DND-41 (cell line): ENCODE data around the gene SPACDR.

Experiments
- ATAC-seq: fragments of 200-7000 bp; cut with Tn5 transposase; 3 replicates; pipeline ENCODE4 v1.9.1; 2021; ENCODE audit warnings: low read depth; ENCODE audit not compliant: insufficient read depth
- DNase-seq: peaks from one replicate; pipeline ENCODE4 v3.0.0-alpha.2; 2020
- H2AFZ ChIP-seq: 2 replicates; pipeline ENCODE4 v1.6.0; 2012; ENCODE audit warnings: low read depth, low read length
- H3K27ac ChIP-seq: 2 replicates; pipeline ENCODE4 v1.5.1; 2012; ENCODE audit warnings: low read length, inconsistent platforms
- H3K27me3 ChIP-seq: fragments of 200-600 bp; sonication (generic); 2 replicates; pipeline ENCODE4 v1.6.0; 2012; ENCODE audit warnings: low read length, mild to moderate bottlenecking, inconsistent platforms; ENCODE audit not compliant: insufficient read depth, poor library complexity
- H3K36me3 ChIP-seq: 2 replicates; pipeline ENCODE4 v1.5.1; 2012; ENCODE audit warnings: low read length, inconsistent platforms; ENCODE audit not compliant: insufficient read depth
- H3K4me1 ChIP-seq: 2 replicates; pipeline ENCODE4 v1.5.1; 2012; ENCODE audit warnings: mild to moderate bottlenecking, low read length; ENCODE audit not compliant: insufficient read depth
- H3K4me2 ChIP-seq: 2 replicates; pipeline ENCODE4 v1.6.0; 2012; ENCODE audit warnings: mild to moderate bottlenecking, moderate library complexity, low read length, inconsistent platforms; ENCODE audit not compliant: insufficient read depth
- H3K4me3 ChIP-seq, 2 experiments: fragments of 200-600 bp in 1 of 2; shearing (Covaris generic) in 1 of 2; 2 replicates each; pipeline ENCODE4 v1.5.1; 2012 to 2016; ENCODE audit warnings: inconsistent platforms in 2 of 2, low read length in 2 of 2, mild to moderate bottlenecking in 2 of 2, low read depth in 1 of 2, moderate library complexity in 1 of 2
- H3K79me2 ChIP-seq: 2 replicates; pipeline ENCODE4 v1.6.0; 2012; ENCODE audit warnings: low read length, inconsistent platforms; ENCODE audit not compliant: insufficient read depth
- H3K9ac ChIP-seq: 2 replicates; pipeline ENCODE4 v1.6.0; 2012; ENCODE audit warnings: low read depth, mild to moderate bottlenecking, inconsistent platforms, low read length, moderate library complexity
- H3K9me3 ChIP-seq: 2 replicates; pipeline ENCODE4 v1.5.1; 2012; ENCODE audit warnings: low read length, moderate library complexity, mild to moderate bottlenecking, inconsistent platforms; ENCODE audit not compliant: insufficient read depth, severe bottlenecking
- H4K20me1 ChIP-seq: 2 replicates; pipeline ENCODE4 v1.6.0; 2012; ENCODE audit warnings: low read length; ENCODE audit not compliant: insufficient read depth
- EZH2 ChIP-seq: IDR thresholded peaks from 3 replicates; pipeline ENCODE4 v1.6.1; 2012; ENCODE audit warnings: borderline replicate concordance, low read depth, mild to moderate bottlenecking, moderate library complexity, low read length, inconsistent platforms; ENCODE audit not compliant: severe bottlenecking
- TF ChIP-seq, protein P1 (sequence below): IDR thresholded peaks from 2 replicates; pipeline ENCODE4 v1.5.1; 2012; ENCODE audit warnings: borderline replicate concordance, low read length, moderate library complexity, mild to moderate bottlenecking; ENCODE audit not compliant: poor library complexity, severe bottlenecking; ENCODE audit errors: extremely low read depth

Gene SPACDR

GRCh38 chr7:100485471-100485876 is 21.4 kb upstream of the SPACDR start:
- Histone ChIP-seq H3K9ac (no peak overlapping the region), H3K4me2 (no peak overlapping the region), H3K27ac (no peak overlapping the region), H3K9me3 (no peaks in the 10 kb centered on the region), H4K20me1 (peaks cover 2% of the 10 kb centered on the region; the same call in 1 of the 2 replicates), H3K27me3 (peaks cover 7% of the 10 kb centered on the region), H3K36me3 (no peaks in the 10 kb centered on the region), H2AFZ (no peak overlapping the region), H3K4me3 (no peak overlapping the region), H3K4me1 (peaks cover 13% of the 10 kb centered on the region), H3K79me2 (no peaks in the 10 kb centered on the region)
- no peak for ATAC-seq
- TF ChIP-seq EZH2: no peak
- TF ChIP-seq, protein P1, sequence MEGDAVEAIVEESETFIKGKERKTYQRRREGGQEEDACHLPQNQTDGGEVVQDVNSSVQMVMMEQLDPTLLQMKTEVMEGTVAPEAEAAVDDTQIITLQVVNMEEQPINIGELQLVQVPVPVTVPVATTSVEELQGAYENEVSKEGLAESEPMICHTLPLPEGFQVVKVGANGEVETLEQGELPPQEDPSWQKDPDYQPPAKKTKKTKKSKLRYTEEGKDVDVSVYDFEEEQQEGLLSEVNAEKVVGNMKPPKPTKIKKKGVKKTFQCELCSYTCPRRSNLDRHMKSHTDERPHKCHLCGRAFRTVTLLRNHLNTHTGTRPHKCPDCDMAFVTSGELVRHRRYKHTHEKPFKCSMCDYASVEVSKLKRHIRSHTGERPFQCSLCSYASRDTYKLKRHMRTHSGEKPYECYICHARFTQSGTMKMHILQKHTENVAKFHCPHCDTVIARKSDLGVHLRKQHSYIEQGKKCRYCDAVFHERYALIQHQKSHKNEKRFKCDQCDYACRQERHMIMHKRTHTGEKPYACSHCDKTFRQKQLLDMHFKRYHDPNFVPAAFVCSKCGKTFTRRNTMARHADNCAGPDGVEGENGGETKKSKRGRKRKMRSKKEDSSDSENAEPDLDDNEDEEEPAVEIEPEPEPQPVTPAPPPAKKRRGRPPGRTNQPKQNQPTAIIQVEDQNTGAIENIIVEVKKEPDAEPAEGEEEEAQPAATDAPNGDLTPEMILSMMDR: no peak
- DNase-seq: no peak

GRCh38 chr7:100484673-100485045 is 20.6 kb upstream of the SPACDR start:
- H3K4me1 ChIP-seq: peaks cover 15% of the 10 kb centered on the region
- peaks cover 7% of the 10 kb centered on the region for H3K27me3 ChIP-seq
- no peak overlapping the region for H2AFZ ChIP-seq
- no peak overlapping the region for H3K9ac ChIP-seq
- peaks cover 2% of the 10 kb centered on the region; the same call in 1 of the 2 replicates for H4K20me1 ChIP-seq
- no peak overlapping the region for H3K4me2 ChIP-seq
- H3K9me3 ChIP-seq: no peaks in the 10 kb centered on the region
- DNase-seq (no peak), ATAC-seq (no peak)
- no peak overlapping the region for H3K27ac ChIP-seq
- TF ChIP-seq, protein P1: no peak
- no peak for TF ChIP-seq EZH2
- peaks cover under 1% of the 10 kb centered on the region; the same call in 1 of the 2 replicates for H3K79me2 ChIP-seq
- H3K36me3 ChIP-seq: no peaks in the 10 kb centered on the region
- no peak overlapping the region for H3K4me3 ChIP-seq

- DNase-seq (peak; percentile 74), ATAC-seq (peak; percentile 54)
- Histone ChIP-seq H3K9me3 (no peaks in the 10 kb centered on the region), H3K36me3 (no peaks in the 10 kb centered on the region), H3K27me3 (peaks cover 7% of the 10 kb centered on the region), H3K4me2 (peak within 1 kb of the TSS; percentile 98), H3K79me2 (peaks cover 3% of the 10 kb centered on the region), H3K4me1 (peaks cover 19% of the 10 kb centered on the region), H3K4me3 (peak within 1 kb of the TSS; percentile 28 to 66; a peak in 3 of 4 replicates), H3K27ac (peak within 1 kb of the TSS; percentile 20; the same call in 1 of the 2 replicates), H3K9ac (peak within 1 kb of the TSS; percentile 65), H4K20me1 (peaks cover 2% of the 10 kb centered on the region; the same call in 1 of the 2 replicates), H2AFZ (peak within 1 kb of the TSS; percentile 71)
- TF ChIP-seq EZH2: no peak
- TF ChIP-seq, protein P1: no peak
Observed at GRCh38 chr7:100483722-100484672, 19.9 kb upstream of the SPACDR start, which contains the start of gene NYAP1. NYAP1 (plus strand) TSS chr7:100483927; CDS start chr7:100485312, 1,385 bp downstream.
